GM19372 (cell line): ENCODE measurements around the gene LAMA3.

Experiments
- ATAC-seq: cut with Tn5 transposase; IDR thresholded peaks from one replicate; pipeline ENCODE4 v1.9.1; 2021; ENCODE audit warnings: mild to moderate bottlenecking, low read depth, moderate library complexity; ENCODE audit not compliant: unreplicated experiment

Gene LAMA3

GRCh38 chr18:23758281-23758680 is 69.0 kb downstream of the LAMA3 start:
- ATAC-seq: no peak

DNA sequence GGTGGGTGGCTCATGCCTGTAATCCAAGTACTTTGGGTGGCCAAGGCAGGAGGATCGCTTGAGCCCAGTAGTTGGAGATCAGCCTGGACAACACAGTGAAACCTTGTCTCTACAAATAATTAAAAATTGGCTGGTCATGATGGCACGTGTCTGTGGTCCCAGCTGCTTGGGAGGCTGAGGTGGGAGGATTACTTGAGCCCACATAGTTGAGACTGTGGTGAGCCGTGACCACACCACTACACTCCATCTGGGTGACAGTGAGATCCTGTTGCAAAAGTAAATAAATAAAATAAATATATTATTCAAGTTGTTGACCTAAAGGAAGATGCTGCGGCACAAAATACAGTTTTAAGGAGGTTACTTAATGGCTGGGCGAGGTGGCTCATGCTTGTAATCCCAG is 72.7 kb downstream of the LAMA3 start:
- ATAC-seq: no peak

DNA sequence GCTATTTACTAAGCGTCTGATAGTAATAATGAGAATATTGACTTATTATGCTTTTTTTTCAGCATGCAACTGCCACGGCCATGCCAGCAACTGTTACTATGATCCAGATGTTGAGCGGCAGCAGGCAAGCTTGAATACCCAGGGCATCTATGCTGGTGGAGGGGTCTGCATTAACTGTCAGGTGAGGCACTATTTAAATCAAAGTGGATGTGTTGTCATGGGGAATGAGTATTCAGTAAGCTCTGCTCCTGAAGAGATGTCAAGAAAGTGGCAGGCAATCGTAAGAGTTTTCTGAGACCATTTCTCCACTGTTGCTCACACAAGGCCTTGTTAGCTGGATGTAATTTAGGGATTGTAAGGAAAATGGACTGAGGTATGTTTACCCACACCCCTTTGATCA is 74.1 kb downstream of the LAMA3 start:
- ATAC-seq: no peak

- ATAC-seq: no peak
Observed at GRCh38 chr18:23765931-23766330, 76.7 kb downstream of the LAMA3 start.

- ATAC-seq: no peak
Observed at GRCh38 chr18:23772327-23773024, 83.2 kb downstream of the LAMA3 start.

- no peak for ATAC-seq
Observed at GRCh38 chr18:23776306-23776705, 87.1 kb downstream of the LAMA3 start.

- no peak for ATAC-seq
Observed at GRCh38 chr18:23778828-23779227, 89.6 kb downstream of the LAMA3 start.

DNA sequence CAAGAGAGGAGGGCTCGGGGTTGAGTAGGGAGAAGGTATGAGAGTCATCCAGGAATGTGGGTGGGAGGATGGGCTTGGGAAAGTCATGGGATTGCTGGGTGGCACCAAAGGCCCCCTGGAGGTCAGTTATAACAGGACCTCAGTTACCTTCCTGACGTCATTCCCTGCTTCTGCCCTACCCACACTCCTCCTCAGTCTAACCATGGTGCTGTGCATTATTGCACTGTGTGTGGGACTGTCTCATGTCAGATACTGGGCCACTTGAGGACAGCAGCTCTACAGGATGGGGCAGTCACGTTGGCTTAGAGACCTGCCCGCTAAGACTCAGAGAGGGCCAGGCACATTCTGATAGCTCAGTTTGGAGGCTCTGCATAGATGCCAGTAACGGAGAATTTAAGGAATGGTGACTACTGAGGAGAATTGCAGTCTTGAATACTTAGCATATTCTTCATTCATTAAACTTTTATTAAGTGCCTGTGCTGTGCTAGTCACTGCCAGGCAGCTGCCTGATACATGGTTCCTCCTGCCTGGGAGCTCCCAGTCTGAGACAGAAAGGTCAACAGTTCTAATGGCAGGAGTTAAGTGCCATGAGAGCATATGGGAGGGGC is 90.5 kb downstream of the LAMA3 start:
- ATAC-seq: no peak

DNA sequence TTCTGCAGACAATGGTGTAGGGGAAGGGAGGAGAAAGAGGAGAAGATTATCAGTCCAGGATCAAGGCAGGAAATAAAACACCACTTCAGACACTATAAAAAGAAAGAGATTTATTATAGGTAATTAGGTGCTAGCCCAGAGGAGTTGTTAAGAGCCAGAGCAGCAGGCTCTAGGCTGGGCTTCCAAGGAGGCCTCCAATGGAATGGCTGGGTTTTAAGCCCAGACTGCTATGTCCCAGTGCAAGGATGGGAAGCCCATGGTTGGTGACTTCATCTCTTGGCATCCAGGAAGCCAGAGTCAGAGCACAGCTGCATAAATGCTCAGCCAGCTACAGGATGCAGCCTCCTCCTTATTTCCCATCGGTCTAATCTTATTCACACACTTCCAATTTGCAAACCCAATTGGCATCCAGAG is 95.6 kb downstream of the LAMA3 start:
- ATAC-seq: no peak

GRCh38 chr18:23793051-23793450 is 103.8 kb downstream of the LAMA3 start:
- no peak for ATAC-seq

GRCh38 chr18:23793985-23794867 is 105.0 kb downstream of the LAMA3 start:
- no peak for ATAC-seq

DNA sequence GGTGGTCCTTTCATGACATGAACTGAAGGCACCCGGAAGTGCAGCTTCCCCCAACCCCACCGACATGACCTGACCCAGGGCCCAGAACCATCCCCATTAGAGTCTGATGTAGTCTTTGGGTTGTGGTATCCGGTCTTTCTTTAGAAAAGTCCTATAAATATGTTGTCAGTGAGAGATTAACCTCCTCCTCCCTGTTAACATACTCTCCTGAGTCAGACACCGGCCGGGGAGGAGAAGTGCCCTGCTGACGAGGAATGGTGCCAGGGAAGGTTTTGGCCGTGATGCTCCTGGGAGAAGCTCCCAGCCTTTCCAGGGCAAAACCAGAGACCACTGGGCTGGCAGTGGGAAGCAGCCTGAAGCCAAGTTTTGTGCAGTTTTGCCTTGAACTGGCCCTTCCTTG is 109.0 kb downstream of the LAMA3 start:
- no peak for ATAC-seq

GRCh38 chr18:23798824-23799223 is 109.6 kb downstream of the LAMA3 start:
- ATAC-seq: no peak

GRCh38 chr18:23799540-23799939 is 110.3 kb downstream of the LAMA3 start:
- ATAC-seq: no peak

DNA sequence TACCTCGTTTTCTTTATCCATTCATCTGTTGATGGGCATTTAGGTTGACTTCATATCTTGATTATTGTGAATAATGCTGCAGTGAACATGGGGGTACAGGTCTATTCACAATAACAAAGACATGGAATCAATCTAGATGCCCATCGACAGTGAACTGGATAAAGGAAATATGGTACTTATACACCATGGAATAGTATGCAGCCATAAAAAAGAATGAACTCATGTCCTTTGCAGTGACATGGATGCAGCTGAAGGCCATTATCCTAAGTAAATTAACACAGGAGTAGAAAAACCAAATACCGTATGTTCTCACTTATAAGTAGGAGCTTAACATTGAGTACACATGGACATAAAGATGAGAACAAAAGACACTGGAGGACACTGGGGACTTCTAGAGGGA is 111.6 kb downstream of the LAMA3 start:
- no peak for ATAC-seq

- no peak for ATAC-seq
Observed at GRCh38 chr18:23802817-23803216, 113.6 kb downstream of the LAMA3 start.

GRCh38 chr18:23803755-23804154 is 114.5 kb downstream of the LAMA3 start:
- ATAC-seq: no peak

DNA sequence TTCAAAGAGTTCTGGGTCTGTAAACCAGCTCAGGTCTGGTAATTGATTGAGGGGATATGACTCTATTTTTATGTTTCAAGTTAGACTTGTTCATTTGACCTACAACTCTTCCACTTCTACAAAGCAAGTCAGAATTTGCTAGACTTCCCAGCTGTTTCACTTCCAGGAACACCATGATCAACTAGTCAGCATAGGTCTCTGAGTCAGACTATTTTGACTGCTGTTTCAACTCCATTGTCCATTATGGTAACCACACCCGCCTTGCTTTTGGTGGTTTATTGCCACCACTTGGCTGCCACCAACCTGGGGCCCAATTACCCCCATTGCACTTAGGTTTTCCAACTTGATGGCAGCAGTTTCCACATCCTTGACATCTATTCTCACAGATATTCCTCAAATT is 116.6 kb downstream of the LAMA3 start:
- ATAC-seq: no peak

GRCh38 chr18:23809415-23809814 is 120.2 kb downstream of the LAMA3 start:
- ATAC-seq: no peak

- ATAC-seq: no peak
Observed at GRCh38 chr18:23810396-23810795, 121.1 kb downstream of the LAMA3 start.

DNA sequence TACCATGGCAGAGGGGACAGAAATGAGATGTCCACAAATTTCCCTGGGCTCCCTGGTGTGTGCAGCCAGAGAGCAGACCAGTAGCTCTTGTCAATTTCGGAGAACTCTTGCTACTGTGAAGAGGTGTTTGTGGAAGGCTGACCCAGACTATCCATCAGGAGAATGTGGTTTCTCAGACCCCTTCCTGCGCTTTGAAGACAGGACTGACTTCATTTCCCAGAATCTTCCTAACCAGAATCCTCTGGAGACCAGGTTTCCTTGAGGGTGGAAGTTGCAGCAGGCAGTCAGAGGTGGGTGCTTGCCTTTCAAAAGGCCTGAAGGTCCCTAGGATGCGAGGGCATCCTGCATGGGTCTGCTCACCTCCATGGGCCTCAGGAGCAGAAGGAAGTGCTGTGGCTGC is 121.9 kb downstream of the LAMA3 start:
- no peak for ATAC-seq
